Fibroblast of lung (primary cell): ENCODE results near the gene ALPK3. TPM values are rescaled to one million over a fixed set of nuclear protein-coding genes. Genes with fewer than 3 reads are reported as not detected.

Experiments
- DNase-seq, 2 donors: peaks; one replicate each; pipeline versions ENCODE4 v3.0.0 to v3.0.0-alpha.2; 2010; ENCODE audit warnings: low read depth in 2 of 2
- H2AFZ ChIP-seq: 2 replicates; pipeline ENCODE4 v1.5.1; 2012; ENCODE audit warnings: low read length, control low read depth, inconsistent platforms
- H3K27ac ChIP-seq: 2 replicates; pipeline ENCODE4 v1.5.1; 2011; ENCODE audit warnings: low read length, control low read depth; ENCODE audit not compliant: insufficient read depth
- H3K27me3 ChIP-seq: 2 replicates; pipeline ENCODE4 v1.5.1; 2011; ENCODE audit warnings: mild to moderate bottlenecking, low read length; ENCODE audit not compliant: control insufficient read depth, insufficient read depth
- H3K36me3 ChIP-seq: 2 replicates; pipeline ENCODE4 v1.5.1; 2011; ENCODE audit warnings: low read length; ENCODE audit not compliant: control insufficient read depth, insufficient read depth
- H3K4me1 ChIP-seq: 2 replicates; pipeline ENCODE4 v1.5.1; 2011; ENCODE audit warnings: low read length; ENCODE audit not compliant: control insufficient read depth, insufficient read depth; ENCODE audit errors: extremely low read depth
- H3K4me2 ChIP-seq: 2 replicates; pipeline ENCODE4 v1.5.1; 2011; ENCODE audit warnings: low read length, control low read depth; ENCODE audit not compliant: insufficient read depth; ENCODE audit errors: extremely low read depth
- H3K4me3 ChIP-seq, 4 experiments: fragments of 200-600 bp in 1 of 4; sonication (generic) in 1 of 4; replicated peaks in 1 of 4; 2 replicates each; pipeline ENCODE4 v1.5.1; 2011 to 2016; ENCODE audit warnings: low read length in 4 of 4, low read depth in 3 of 4, mild to moderate bottlenecking in 3 of 4, control low read depth in 2 of 4, inconsistent platforms in 1 of 4, mixed read lengths in 1 of 4; ENCODE audit not compliant: insufficient read depth in 1 of 4; ENCODE audit errors: control extremely low read depth in 1 of 4
- H3K79me2 ChIP-seq: 2 replicates; pipeline ENCODE4 v1.5.1; 2012; ENCODE audit warnings: mild to moderate bottlenecking, low read length, inconsistent platforms; ENCODE audit not compliant: control insufficient read depth, insufficient read depth
- H3K9ac ChIP-seq: 2 replicates; pipeline ENCODE4 v1.5.1; 2011; ENCODE audit warnings: mild to moderate bottlenecking, low read length, control low read depth; ENCODE audit not compliant: insufficient read depth
- H3K9me3 ChIP-seq: 2 replicates; pipeline ENCODE4 v1.5.1; 2012; ENCODE audit warnings: low read depth, low read length; ENCODE audit not compliant: control insufficient read depth, insufficient read depth
- H4K20me1 ChIP-seq: 2 replicates; pipeline ENCODE4 v1.5.1; 2011; ENCODE audit warnings: low read length; ENCODE audit not compliant: control insufficient read depth, insufficient read depth; ENCODE audit errors: extremely low read depth
- EZH2 ChIP-seq: IDR thresholded peaks from 2 replicates; pipeline ENCODE4 v1.5.1; 2012; ENCODE audit warnings: low read length, control low read depth, mild to moderate bottlenecking; ENCODE audit errors: missing control alignments
- polyA plus RNA-seq, 2 donors: library from polyadenylated mRNA; depleted of rRNA in 1 of 2; stranded (reverse) in 1 of 2; unstranded in 1 of 2; fragments of >200 nt; gene quantifications; 2 replicates each; pipeline ENCODE4 v1.2.1, GENCODE V29; 2011 to 2012; ENCODE audit warnings: missing spikeins in 1 of 2
- total RNA-seq: library from RNA; depleted of rRNA; stranded (reverse); fragments of >200 nt; gene quantifications from 2 replicates; pipeline ENCODE4 v1.2.1, GENCODE V29; 2014
- TF ChIP-seq, protein P1 (sequence below), 2 donors: IDR thresholded peaks in 1 of 2; conservative IDR thresholded peaks in 1 of 2; 1 replicate in 1 of 2; 2 replicates in 1 of 2; pipeline ENCODE4 v1.5.1; 2011 to 2012; ENCODE audit warnings: low read length in 2 of 2, control low read depth in 1 of 2, inconsistent platforms in 1 of 2, low read depth in 1 of 2, mild to moderate bottlenecking in 1 of 2

Gene ALPK3
- total and polyA plus RNA-seq, 2 donors (not counting 1 experiment from before 2014, with no cell fraction given) = 0.03 to 0.50 TPM

DNA sequence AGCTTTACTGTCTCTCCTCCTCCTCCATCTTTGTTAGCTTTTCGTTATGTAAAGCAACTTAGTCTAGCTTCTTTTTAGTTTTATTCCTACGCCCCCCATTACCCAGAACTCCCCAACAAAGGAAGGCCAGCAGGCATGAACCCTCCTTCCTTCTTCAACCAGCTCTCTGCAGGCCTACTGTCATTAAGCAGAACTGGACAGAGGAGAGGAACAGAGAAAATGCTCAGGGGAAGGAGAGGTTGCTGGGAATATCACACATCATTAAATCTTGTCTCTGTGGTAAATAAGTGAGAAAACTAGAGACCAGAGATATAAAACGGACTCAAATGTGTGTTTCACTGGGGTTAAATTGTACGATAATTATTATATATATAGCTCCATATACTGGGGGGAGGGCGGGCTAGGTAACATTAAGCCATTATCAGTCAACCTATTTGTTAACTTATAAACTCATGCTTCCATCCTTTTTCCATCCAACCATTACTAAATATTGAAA lies 48.0 kb downstream of the ALPK3 start:
- DNase-seq = no peak
- H3K79me2 ChIP-seq = no peaks in the 10 kb centered on the region
- no peaks in the 10 kb centered on the region for H4K20me1 ChIP-seq
- no peak for TF ChIP-seq EZH2
- TF ChIP-seq, protein P1, sequence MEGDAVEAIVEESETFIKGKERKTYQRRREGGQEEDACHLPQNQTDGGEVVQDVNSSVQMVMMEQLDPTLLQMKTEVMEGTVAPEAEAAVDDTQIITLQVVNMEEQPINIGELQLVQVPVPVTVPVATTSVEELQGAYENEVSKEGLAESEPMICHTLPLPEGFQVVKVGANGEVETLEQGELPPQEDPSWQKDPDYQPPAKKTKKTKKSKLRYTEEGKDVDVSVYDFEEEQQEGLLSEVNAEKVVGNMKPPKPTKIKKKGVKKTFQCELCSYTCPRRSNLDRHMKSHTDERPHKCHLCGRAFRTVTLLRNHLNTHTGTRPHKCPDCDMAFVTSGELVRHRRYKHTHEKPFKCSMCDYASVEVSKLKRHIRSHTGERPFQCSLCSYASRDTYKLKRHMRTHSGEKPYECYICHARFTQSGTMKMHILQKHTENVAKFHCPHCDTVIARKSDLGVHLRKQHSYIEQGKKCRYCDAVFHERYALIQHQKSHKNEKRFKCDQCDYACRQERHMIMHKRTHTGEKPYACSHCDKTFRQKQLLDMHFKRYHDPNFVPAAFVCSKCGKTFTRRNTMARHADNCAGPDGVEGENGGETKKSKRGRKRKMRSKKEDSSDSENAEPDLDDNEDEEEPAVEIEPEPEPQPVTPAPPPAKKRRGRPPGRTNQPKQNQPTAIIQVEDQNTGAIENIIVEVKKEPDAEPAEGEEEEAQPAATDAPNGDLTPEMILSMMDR (conservative IDR thresholded peaks at IDR 0.05 in 1 of 2, IDR thresholded peaks at IDR 0.05 in 1 of 2; ENCODE audit: low read depth in 1 of 2, low read length in 2 of 2) = no peak
- H3K27ac ChIP-seq = no peak overlapping the region
- H3K9ac ChIP-seq = no peak overlapping the region
- no peak overlapping the region for H3K4me2 ChIP-seq
- no peak overlapping the region for H3K4me3 ChIP-seq
- H3K36me3 ChIP-seq = no peaks in the 10 kb centered on the region
- H3K9me3 ChIP-seq = no peaks in the 10 kb centered on the region
- no peaks in the 10 kb centered on the region for H3K4me1 ChIP-seq
- H3K27me3 ChIP-seq = peaks cover 3% of the 10 kb centered on the region
- H2AFZ ChIP-seq = no peak overlapping the region

DNA sequence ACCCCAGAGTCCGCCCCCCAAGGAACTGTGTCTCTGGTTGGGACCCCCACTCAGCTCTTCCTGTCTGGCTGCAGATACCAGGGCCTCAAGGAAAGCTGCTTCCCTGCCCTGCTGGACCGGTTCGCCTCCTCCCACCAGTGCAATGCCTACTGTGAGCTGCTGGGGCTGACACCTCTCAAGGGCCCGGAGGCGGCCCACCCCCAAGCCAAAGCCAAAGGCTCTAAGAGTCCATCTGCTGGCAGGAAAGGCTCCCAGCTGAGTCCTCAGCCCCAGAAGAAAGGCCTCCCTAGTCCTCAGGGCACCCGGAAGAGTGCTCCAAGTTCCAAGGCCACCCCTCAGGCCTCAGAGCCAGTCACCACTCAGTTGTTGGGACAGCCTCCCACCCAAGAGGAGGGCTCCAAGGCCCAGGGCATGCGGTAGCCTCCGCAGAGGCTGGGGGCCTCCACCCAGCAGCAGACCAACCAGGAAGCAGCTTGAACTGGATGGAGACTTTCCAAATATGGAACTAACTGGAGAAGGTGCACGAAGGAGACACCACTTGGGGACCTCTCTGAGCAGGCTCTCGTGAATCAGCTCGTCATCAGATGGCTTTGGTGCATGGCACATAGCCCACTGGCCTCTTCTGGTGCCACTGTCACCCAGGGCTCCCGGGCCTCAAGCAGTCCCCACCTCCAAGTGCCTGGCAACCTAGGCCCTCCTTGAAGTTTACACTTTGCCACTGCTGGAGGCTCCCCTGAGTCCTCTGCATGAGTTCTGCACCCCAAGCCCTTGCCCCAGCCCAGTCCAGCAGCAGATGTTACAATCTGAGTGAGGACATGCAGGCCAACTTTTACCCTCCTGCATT lies 51.1 kb downstream of the ALPK3 start:
- no peak for DNase-seq
- no peak overlapping the region for H3K9ac ChIP-seq
- peaks cover 12% of the 10 kb centered on the region for H3K27me3 ChIP-seq
- no peaks in the 10 kb centered on the region for H3K9me3 ChIP-seq
- no peaks in the 10 kb centered on the region for H3K36me3 ChIP-seq
- H3K4me3 ChIP-seq = no peak overlapping the region
- H3K4me2 ChIP-seq = no peak overlapping the region
- H4K20me1 ChIP-seq = no peaks in the 10 kb centered on the region
- no peaks in the 10 kb centered on the region for H3K79me2 ChIP-seq
- no peak overlapping the region for H3K27ac ChIP-seq
- H3K4me1 ChIP-seq = no peaks in the 10 kb centered on the region
- no peak for TF ChIP-seq EZH2
- TF ChIP-seq, protein P1 (conservative IDR thresholded peaks at IDR 0.05 in 1 of 2, IDR thresholded peaks at IDR 0.05 in 1 of 2; ENCODE audit: low read depth in 1 of 2, low read length in 2 of 2) = no peak
- H2AFZ ChIP-seq = no peak overlapping the region

DNA sequence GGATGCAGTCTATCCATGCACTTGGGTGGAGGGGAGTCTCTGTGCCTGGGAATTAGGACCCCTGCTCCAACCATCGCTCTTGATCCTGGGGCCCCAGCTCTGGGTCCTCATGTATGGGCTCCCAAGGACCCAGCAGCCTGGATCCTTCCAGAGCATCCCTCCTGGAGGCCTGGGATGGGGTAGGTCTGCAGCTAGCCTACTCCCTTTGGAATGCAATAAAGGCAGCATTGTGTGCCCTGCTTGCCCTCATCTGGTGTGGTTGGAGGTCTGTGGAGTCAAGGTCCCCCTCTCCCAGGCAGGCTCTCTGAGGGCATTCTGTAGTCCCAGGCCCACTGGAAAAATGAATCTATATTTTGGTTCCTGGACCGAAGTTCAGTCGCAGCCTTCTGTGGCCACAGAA lies 52.4 kb downstream of the ALPK3 start:
- Histone ChIP-seq H2AFZ (no peak overlapping the region), H3K79me2 (no peaks in the 10 kb centered on the region), H3K27ac (no peak overlapping the region), H3K4me1 (no peaks in the 10 kb centered on the region), H3K27me3 (peaks cover 12% of the 10 kb centered on the region), H3K36me3 (no peaks in the 10 kb centered on the region), H3K9ac (no peak overlapping the region), H4K20me1 (no peaks in the 10 kb centered on the region), H3K4me2 (no peak overlapping the region), H3K4me3 (no peak overlapping the region), H3K9me3 (no peaks in the 10 kb centered on the region)
- no peak for DNase-seq
- TF ChIP-seq, protein P1 (conservative IDR thresholded peaks at IDR 0.05 in 1 of 2, IDR thresholded peaks at IDR 0.05 in 1 of 2; ENCODE audit: low read depth in 1 of 2, low read length in 2 of 2) = no peak
- TF ChIP-seq EZH2 = no peak
